Activated T-cell treated with anti-CD3 and anti-CD28 coated beads, Interleukin-2, amount 50 U/mL, for 4 hours (primary cell): ENCODE measurements around the gene LRP10. TPM values are rescaled to one million over a fixed set of nuclear protein-coding genes. Genes with fewer than 3 reads are reported as not detected.
"Not testable (repeated sequence)": the region's sequence is repeated elsewhere in the genome, so short reads cannot be mapped to it uniquely, and the experiment has no call there.

Experiments used
- ATAC-seq, 2 donors: fragments of 200-7000 bp; cut with Tn5 transposase; one replicate each; pipeline ENCODE4 v1.10.0; 2021
- DNase-seq: peaks from one replicate; pipeline ENCODE4 v3.0.0-alpha.2; 2020
- H3K27me3 Mint-ChIP-seq: one replicate; pipeline ENCODE4 v1.8.0; 2021; ENCODE audit warnings: low read depth, mixed read lengths
- H3K36me3 Mint-ChIP-seq: one replicate; pipeline ENCODE4 v1.8.0; 2022; ENCODE audit warnings: mixed read lengths; ENCODE audit not compliant: insufficient read depth
- H3K4me1 Mint-ChIP-seq: one replicate; pipeline ENCODE4 v1.8.0; 2021; ENCODE audit warnings: low read depth, mixed read lengths
- H3K4me3 Mint-ChIP-seq: one replicate; pipeline ENCODE4 v1.8.0; 2021; ENCODE audit warnings: mild to moderate bottlenecking, moderate library complexity, mixed read lengths
- H3K9me3 Mint-ChIP-seq: one replicate; pipeline ENCODE4 v1.8.0; 2021; ENCODE audit warnings: mixed read lengths
- total RNA-seq, 3 donors: library from RNA; stranded (reverse); gene quantifications; one replicate each; pipeline ENCODE4 v1.2.1, GENCODE V29; 2021

Gene LRP10
- total RNA-seq, 3 donors from 2014 or later: 19.3 to 33.7 (median 26.2) TPM

- Mint-ChIP-seq H3K4me3 (no peak overlapping the region), H3K9me3 (no peaks in the 10 kb centered on the region), H3K27me3 (no peaks in the 10 kb centered on the region), H3K4me1 (peaks cover 6% of the 10 kb centered on the region), H3K36me3 (peaks cover 18% of the 10 kb centered on the region)
- DNase-seq: no peak
- no peak for ATAC-seq
Observed at GRCh38 chr14:22896760-22897159, 25.2 kb downstream of the LRP10 start.

- ATAC-seq: no peak
- Mint-ChIP-seq H3K9me3 (no peaks in the 10 kb centered on the region), H3K27me3 (no peaks in the 10 kb centered on the region), H3K4me3 (no peak overlapping the region), H3K4me1 (peaks cover 6% of the 10 kb centered on the region), H3K36me3 (peaks cover 21% of the 10 kb centered on the region)
- no peak for DNase-seq
Observed at GRCh38 chr14:22897357-22897756, 25.8 kb downstream of the LRP10 start.

- peaks cover 19% of the 10 kb centered on the region for H3K36me3 Mint-ChIP-seq
- H3K9me3 Mint-ChIP-seq: no peaks in the 10 kb centered on the region
- H3K27me3 Mint-ChIP-seq: no peaks in the 10 kb centered on the region
- no peak overlapping the region for H3K4me3 Mint-ChIP-seq
- peak; percentile 93 to 94 for ATAC-seq
- peaks cover 6% of the 10 kb centered on the region for H3K4me1 Mint-ChIP-seq
- no peak for DNase-seq
Observed at GRCh38 chr14:22898302-22899090, 27.0 kb downstream of the LRP10 start.

GRCh38 chr14:22900081-22900799, 28.7 kb downstream of the LRP10 start:
- H3K9me3 Mint-ChIP-seq: no peaks in the 10 kb centered on the region
- peak; percentile 65 to 70 for ATAC-seq

GRCh38 chr14:22901799-22902198, 30.3 kb downstream of the LRP10 start:
- H3K4me3 Mint-ChIP-seq: no peak overlapping the region
- H3K9me3 Mint-ChIP-seq: no peaks in the 10 kb centered on the region
- H3K36me3 Mint-ChIP-seq: peaks cover 42% of the 10 kb centered on the region
- peaks cover 4% of the 10 kb centered on the region for H3K4me1 Mint-ChIP-seq
- no peak for DNase-seq
- ATAC-seq: no peak
- H3K27me3 Mint-ChIP-seq: no peaks in the 10 kb centered on the region

More at GRCh38 chr14:22900081-22900799, 28.7 kb downstream of the LRP10 start:
- no peak overlapping the region for H3K4me3 Mint-ChIP-seq
- peaks cover 30% of the 10 kb centered on the region for H3K36me3 Mint-ChIP-seq
- H3K4me1 Mint-ChIP-seq: peaks cover 6% of the 10 kb centered on the region
- DNase-seq: peak; percentile 24
- no peaks in the 10 kb centered on the region for H3K27me3 Mint-ChIP-seq

GRCh38 chr14:22903742-22904087, 32.2 kb downstream of the LRP10 start:
- ATAC-seq (no peak), DNase-seq (no peak)
- peaks cover 2% of the 10 kb centered on the region for H3K4me1 Mint-ChIP-seq
- H3K36me3 Mint-ChIP-seq: peaks cover 43% of the 10 kb centered on the region
- no peaks in the 10 kb centered on the region for H3K27me3 Mint-ChIP-seq
- no peaks in the 10 kb centered on the region for H3K9me3 Mint-ChIP-seq
- H3K4me3 Mint-ChIP-seq: no peak overlapping the region

GRCh38 chr14:22905627-22906026, 34.1 kb downstream of the LRP10 start:
- H3K27me3 Mint-ChIP-seq: no peaks in the 10 kb centered on the region
- peaks cover 50% of the 10 kb centered on the region for H3K36me3 Mint-ChIP-seq
- peaks cover 3% of the 10 kb centered on the region for H3K4me1 Mint-ChIP-seq
- DNase-seq: no peak
- no peak for ATAC-seq
- H3K9me3 Mint-ChIP-seq: no peaks in the 10 kb centered on the region
- no peak overlapping the region for H3K4me3 Mint-ChIP-seq

- peaks cover 45% of the 10 kb centered on the region for H3K36me3 Mint-ChIP-seq
- DNase-seq: no peak
- ATAC-seq: no peak
- no peaks in the 10 kb centered on the region for H3K27me3 Mint-ChIP-seq
- no peak overlapping the region for H3K4me3 Mint-ChIP-seq
- H3K4me1 Mint-ChIP-seq: peaks cover 4% of the 10 kb centered on the region
- H3K9me3 Mint-ChIP-seq: no peaks in the 10 kb centered on the region
Observed at GRCh38 chr14:22906073-22906472, 34.5 kb downstream of the LRP10 start.

GRCh38 chr14:22907429-22907828, 35.9 kb downstream of the LRP10 start:
- ATAC-seq (no peak), DNase-seq (no peak)
- Mint-ChIP-seq H3K4me1 (peaks cover 13% of the 10 kb centered on the region), H3K36me3 (peaks cover 43% of the 10 kb centered on the region), H3K4me3 (no peak overlapping the region), H3K27me3 (no peaks in the 10 kb centered on the region), H3K9me3 (no peaks in the 10 kb centered on the region)

GRCh38 chr14:22908601-22909000, 37.1 kb downstream of the LRP10 start:
- Mint-ChIP-seq H3K36me3 (peaks cover 44% of the 10 kb centered on the region), H3K9me3 (no peaks in the 10 kb centered on the region)

GRCh38 chr14:22910916-22911315, 39.4 kb downstream of the LRP10 start:
- Mint-ChIP-seq H3K4me1 (peaks cover 20% of the 10 kb centered on the region), H3K9me3 (no peaks in the 10 kb centered on the region), H3K4me3 (no peak overlapping the region), H3K36me3 (peaks cover 28% of the 10 kb centered on the region), H3K27me3 (no peaks in the 10 kb centered on the region)
- ATAC-seq (peak in 1 of 2 donors; percentile 27), DNase-seq (no peak)

More at GRCh38 chr14:22908601-22909000, 37.1 kb downstream of the LRP10 start:
- ATAC-seq (no peak), DNase-seq (no peak)
- H3K27me3 Mint-ChIP-seq: no peaks in the 10 kb centered on the region
- peaks cover 14% of the 10 kb centered on the region for H3K4me1 Mint-ChIP-seq
- H3K4me3 Mint-ChIP-seq: no peak overlapping the region

- not testable (repeated sequence) for ATAC-seq, DNase-seq, H3K27me3 Mint-ChIP-seq, H3K4me3 Mint-ChIP-seq, H3K9me3 Mint-ChIP-seq
- Mint-ChIP-seq H3K36me3 (peaks cover 18% of the 10 kb centered on the region), H3K4me1 (peaks cover 36% of the 10 kb centered on the region)
Observed at GRCh38 chr14:22914836-22915235, 43.3 kb downstream of the LRP10 start.

- DNase-seq: no peak
- ATAC-seq: no peak
- H3K36me3 Mint-ChIP-seq: peaks cover 26% of the 10 kb centered on the region
- no peak overlapping the region for H3K4me3 Mint-ChIP-seq
- H3K9me3 Mint-ChIP-seq: no peaks in the 10 kb centered on the region
- no peaks in the 10 kb centered on the region for H3K27me3 Mint-ChIP-seq
- peaks cover 41% of the 10 kb centered on the region for H3K4me1 Mint-ChIP-seq
Observed at GRCh38 chr14:22915886-22916521, 44.5 kb downstream of the LRP10 start.

- no peaks in the 10 kb centered on the region for H3K9me3 Mint-ChIP-seq
- peaks cover 41% of the 10 kb centered on the region for H3K36me3 Mint-ChIP-seq
- H3K4me3 Mint-ChIP-seq: peak within 1 kb of the TSS; percentile 88
- H3K27me3 Mint-ChIP-seq: no peaks in the 10 kb centered on the region
- ATAC-seq (peak; percentile 91 to 94), DNase-seq (peak; percentile 100)
- peaks cover 31% of the 10 kb centered on the region for H3K4me1 Mint-ChIP-seq
Observed at GRCh38 chr14:22918804-22919600, 47.5 kb downstream of the LRP10 start, which contains the start of gene RBM23. RBM23 (minus strand) TSS chr14:22919149.
